Stimulated activated CD4-positive, alpha-beta T cell treated with anti-CD3 and anti-CD28 coated beads, TNF-alpha, amount 100 ng/mL, for 1 hour (primary cell): Measurements from ENCODE around the gene TKTL1.

Source experiments
- DNase-seq, 3 donors: peaks; one replicate each; pipeline ENCODE4 v3.0.0-alpha.2; 2020; ENCODE audit warnings: low read depth in 3 of 3, low spot score in 1 of 3

The TKTL1 gene

GRCh38 chrX:154360155-154360713 lies 64.6 kb downstream of the TKTL1 start:
- no peak for DNase-seq

GRCh38 chrX:154362085-154362742 lies 66.6 kb downstream of the TKTL1 start:
- DNase-seq, result no peak

- no peak for DNase-seq
These were observed 68.3 kb downstream of the TKTL1 start for GRCh38 chrX:154363706-154364439.

GRCh38 chrX:154365052-154365600 lies 69.5 kb downstream of the TKTL1 start:
- no peak for DNase-seq

- DNase-seq, result no peak
These were observed 70.5 kb downstream of the TKTL1 start for GRCh38 chrX:154365997-154366665.

- DNase-seq, result no peak
These were observed 71.1 kb downstream of the TKTL1 start for GRCh38 chrX:154366666-154367055.

GRCh38 chrX:154367474-154368308 lies 72.1 kb downstream of the TKTL1 start:
- DNase-seq, result no peak

- peak; percentile 72 to 87 (median 82) for DNase-seq
These were observed 73.2 kb downstream of the TKTL1 start for GRCh38 chrX:154368630-154369448.

- peak; percentile 40 to 64 (median 51) for DNase-seq
These were observed 74.1 kb downstream of the TKTL1 start for GRCh38 chrX:154369449-154370299.

GRCh38 chrX:154370300-154371016 lies 74.9 kb downstream of the TKTL1 start:
- no peak for DNase-seq

GRCh38 chrX:154371017-154371788 lies 75.6 kb downstream of the TKTL1 start:
- peak; percentile 82 to 86 (median 86) for DNase-seq

GRCh38 chrX:154371789-154372300 lies 76.2 kb downstream of the TKTL1 start:
- no peak for DNase-seq

GRCh38 chrX:154372612-154373022 lies 77.0 kb downstream of the TKTL1 start:
- no peak for DNase-seq

- DNase-seq, result no peak
These were observed 78.0 kb downstream of the TKTL1 start for GRCh38 chrX:154373340-154374306.

GRCh38 chrX:154374313-154375155 lies 78.9 kb downstream of the TKTL1 start, which contains the start of gene FLNA:
Gene FLNA (minus strand): TSS chrX:154374634. CDS start chrX:154371245, 3,389 bp downstream.
- DNase-seq, result no peak
